H1 (cell line): ENCODE measurements around the gene UBASH3A. TPM values are rescaled to one million over a fixed set of nuclear protein-coding genes. Genes with fewer than 3 reads are reported as not detected.

Experiments used
- CTCF ChIA-PET: fragments of 300-600 bp; sonication (Branson Sonifier 250); formaldehyde crosslinking; loops from one replicate; lab custom pipeline; 2021; ENCODE audit not compliant: partially characterized antibody; lab: Charles Lee
- POLR2A ChIA-PET: fragments of 300-600 bp; sonication (Branson Sonifier 250); formaldehyde crosslinking; loops from one replicate; lab custom pipeline; 2021; ENCODE audit warnings: inconsistent platforms; ENCODE audit not compliant: partially characterized antibody; lab: Charles Lee
- DNase-seq, 2 experiments: peaks; one replicate each; pipeline versions ENCODE4 v3.0.0 to v3.0.0-alpha.2; 2010 to 2022; ENCODE audit warnings: low spot score in 2 of 2, low read depth in 1 of 2, mixed read lengths in 1 of 2
- FAIRE-seq: peaks from 2 replicates; lab custom pipeline; 2011; peaks lifted over from hg19 to GRCh38; lab: Jason Lieb, UNC
- H2AFZ ChIP-seq: 2 replicates; pipeline ENCODE4 v1.8.1; 2012; ENCODE audit warnings: low read length, inconsistent platforms
- H2AK5ac ChIP-seq: 2 replicates; pipeline ENCODE4 v1.6.1; 2013; ENCODE audit warnings: low read depth, low read length
- H2BK120ac ChIP-seq: replicated peaks from 2 replicates; pipeline ENCODE3; 2013; ENCODE audit warnings: low read depth, low read length, inconsistent platforms
- H2BK12ac ChIP-seq: 2 replicates; pipeline ENCODE4 v1.6.1; 2013; ENCODE audit warnings: low read depth, low read length
- H2BK15ac ChIP-seq: 2 replicates; pipeline ENCODE4 v1.6.1; 2013; ENCODE audit warnings: low read length
- H2BK20ac ChIP-seq: 2 replicates; pipeline ENCODE4 v1.6.1; 2013; ENCODE audit warnings: low read length
- H2BK5ac ChIP-seq: 2 replicates; pipeline ENCODE4 v1.6.1; 2013; ENCODE audit warnings: low read depth, low read length
- H3K14ac ChIP-seq: 2 replicates; pipeline ENCODE4 v1.6.1; 2013; ENCODE audit warnings: inconsistent platforms; ENCODE audit not compliant: insufficient read length
- H3K18ac ChIP-seq: 2 replicates; pipeline ENCODE4 v1.6.1; 2013; ENCODE audit warnings: low read length; ENCODE audit errors: extremely low read depth
- H3K23ac ChIP-seq: 2 replicates; pipeline ENCODE4 v1.6.1; 2013; ENCODE audit warnings: inconsistent platforms; ENCODE audit not compliant: insufficient read length
- H3K23me2 ChIP-seq: 2 replicates; pipeline ENCODE4 v1.6.1; 2013; ENCODE audit warnings: low read depth, low read length
- H3K27ac ChIP-seq: 2 replicates; pipeline ENCODE4 v1.6.1; 2011; ENCODE audit warnings: low read depth, low read length, inconsistent platforms
- H3K27me3 ChIP-seq, 4 experiments: replicated peaks in 1 of 4; 1 replicate in 1 of 4; 2 replicates in 3 of 4; pipeline versions ENCODE4 v1.6.1 to v1.8.1; 2011 to 2013; ENCODE audit warnings: low read length in 3 of 4, mild to moderate bottlenecking in 3 of 4, inconsistent platforms in 2 of 4, mixed read lengths in 2 of 4, moderate library complexity in 1 of 4; ENCODE audit not compliant: control insufficient read depth in 3 of 4, insufficient read depth in 3 of 4; ENCODE audit errors: extremely low read depth in 1 of 4
- H3K36me3 ChIP-seq, 4 experiments: 2 replicates each; pipeline versions ENCODE4 v1.6.1 to v1.8.1; 2011 to 2013; ENCODE audit warnings: mild to moderate bottlenecking in 4 of 4, low read length in 3 of 4, moderate library complexity in 2 of 4, control low read depth in 1 of 4, inconsistent platforms in 1 of 4; ENCODE audit not compliant: insufficient read depth in 4 of 4, control insufficient read depth in 2 of 4
- H3K4ac ChIP-seq: replicated peaks from 2 replicates; pipeline ENCODE3; 2013; ENCODE audit warnings: low read length, low read depth, mixed read lengths, inconsistent platforms; ENCODE audit not compliant: insufficient read length
- H3K4me1 ChIP-seq, 4 experiments: replicated peaks in 1 of 4; 1 replicate in 1 of 4; 2 replicates in 3 of 4; pipeline versions ENCODE4 v1.6.1 to v1.8.1; 2011 to 2013; ENCODE audit warnings: low read length in 3 of 4, inconsistent platforms in 2 of 4, mixed read lengths in 1 of 4; ENCODE audit not compliant: insufficient read depth in 4 of 4, control insufficient read depth in 3 of 4
- H3K4me2 ChIP-seq, 2 experiments: 2 replicates each; pipeline versions ENCODE4 v1.6.1 to v1.8.1; 2011 to 2013; ENCODE audit warnings: low read depth in 2 of 2, low read length in 2 of 2, control low read depth in 1 of 2, inconsistent platforms in 1 of 2, mild to moderate bottlenecking in 1 of 2; ENCODE audit not compliant: insufficient read depth in 1 of 2
- H3K4me3 ChIP-seq, 4 experiments: fragments of 200-600, 300-600 bp in 1 of 4; sonication (generic), shearing (Covaris generic), sonication (Bioruptor Twin) in 1 of 4; 2 replicates each; pipeline versions ENCODE4 v1.5.1 to v1.8.1; 2011 to 2016; ENCODE audit warnings: low read length in 4 of 4, low read depth in 3 of 4, control low read depth in 2 of 4, inconsistent platforms in 2 of 4, mild to moderate bottlenecking in 2 of 4, mixed read lengths in 1 of 4, moderate library complexity in 1 of 4; ENCODE audit not compliant: insufficient read depth in 2 of 4; ENCODE audit errors: extremely low read depth in 1 of 4
- H3K56ac ChIP-seq: replicated peaks from 2 replicates; pipeline ENCODE3; 2013; ENCODE audit warnings: low read depth, mild to moderate bottlenecking, mixed read lengths, low read length, inconsistent platforms; ENCODE audit not compliant: insufficient read length
- H3K79me1 ChIP-seq: 2 replicates; pipeline ENCODE4 v1.6.1; 2013; ENCODE audit warnings: low read depth, low read length, control low read depth
- H3K79me2 ChIP-seq, 2 experiments: 2 replicates each; pipeline versions ENCODE4 v1.6.1 to v1.8.1; 2012 to 2013; ENCODE audit warnings: low read length in 2 of 2, mild to moderate bottlenecking in 2 of 2, inconsistent platforms in 1 of 2; ENCODE audit not compliant: insufficient read depth in 2 of 2, control insufficient read depth in 1 of 2
- H3K9ac ChIP-seq, 4 experiments: replicated peaks in 1 of 4; 1 replicate in 1 of 4; 2 replicates in 3 of 4; pipeline versions ENCODE4 v1.6.1 to v1.8.1; 2011 to 2013; ENCODE audit warnings: low read depth in 3 of 4, low read length in 3 of 4, control low read depth in 2 of 4, mild to moderate bottlenecking in 2 of 4, moderate library complexity in 2 of 4, inconsistent platforms in 1 of 4; ENCODE audit errors: extremely low read depth in 1 of 4
- H3K9me3 ChIP-seq, 2 experiments: 2 replicates each; pipeline versions ENCODE4 v1.6.1 to v1.8.1; 2012 to 2013; ENCODE audit warnings: mild to moderate bottlenecking in 2 of 2, moderate library complexity in 2 of 2, control low read depth in 1 of 2, inconsistent platforms in 1 of 2, low read depth in 1 of 2, low read length in 1 of 2, mixed read lengths in 1 of 2; ENCODE audit not compliant: insufficient read depth in 2 of 2
- H4K20me1 ChIP-seq, 2 experiments: replicated peaks in 1 of 2; 2 replicates each; pipeline versions ENCODE3 to v1.8.1; 2011 to 2013; ENCODE audit warnings: inconsistent platforms in 2 of 2, low read length in 2 of 2, mild to moderate bottlenecking in 1 of 2; ENCODE audit not compliant: insufficient read depth in 2 of 2, control insufficient read depth in 1 of 2
- H4K5ac ChIP-seq: 2 replicates; pipeline ENCODE4 v1.6.1; 2013; ENCODE audit warnings: low read length, low read depth, mixed read lengths, inconsistent platforms; ENCODE audit not compliant: insufficient read length
- H4K8ac ChIP-seq: 2 replicates; pipeline ENCODE4 v1.8.0; 2013; ENCODE audit warnings: mild to moderate bottlenecking, moderate library complexity, low read length, inconsistent platforms; ENCODE audit not compliant: insufficient read depth; ENCODE audit errors: extremely low read depth
- H4K91ac ChIP-seq: replicated peaks from 2 replicates; pipeline ENCODE3; 2013; ENCODE audit warnings: low read length, mixed read lengths, inconsistent platforms; ENCODE audit not compliant: insufficient read length
- EP300 ChIP-seq, 2 experiments: IDR thresholded peaks; 1 replicate in 1 of 2; 2 replicates in 1 of 2; pipeline ENCODE4 v1.6.1; 2011 to 2012; ENCODE audit warnings: low read depth in 2 of 2, low read length in 2 of 2, mild to moderate bottlenecking in 2 of 2, borderline replicate concordance in 1 of 2, inconsistent platforms in 1 of 2, moderate library complexity in 1 of 2
- KDM4A ChIP-seq: IDR thresholded peaks from one replicate; pipeline ENCODE4 v1.7.1; 2012; ENCODE audit warnings: low read depth, mild to moderate bottlenecking, moderate library complexity, low read length, inconsistent platforms; ENCODE audit not compliant: severe bottlenecking
- PHF8 ChIP-seq: fragments of 200-600 bp; sonication (generic); conservative IDR thresholded peaks from 2 replicates; pipeline ENCODE4 v1.7.1; 2012; ENCODE audit warnings: low read depth, mild to moderate bottlenecking, inconsistent platforms, low read length, moderate library complexity
- RAD21 ChIP-seq, 2 experiments: IDR thresholded peaks in 1 of 2; conservative IDR thresholded peaks in 1 of 2; 2 replicates each; pipeline ENCODE4 v1.6.1; 2011; ENCODE audit warnings: low read depth in 2 of 2, low read length in 2 of 2, improper control_type of control experiment in 1 of 2, inconsistent platforms in 1 of 2, mild to moderate bottlenecking in 1 of 2, moderate library complexity in 1 of 2
- SIN3A ChIP-seq, 2 experiments: IDR thresholded peaks in 1 of 2; conservative IDR thresholded peaks in 1 of 2; 2 replicates each; pipeline ENCODE4 v1.6.1; 2011 to 2012; ENCODE audit warnings: low read length in 2 of 2, improper control_type of control experiment in 1 of 2, low read depth in 1 of 2, mild to moderate bottlenecking in 1 of 2
- TBP ChIP-seq: IDR thresholded peaks from 2 replicates; pipeline ENCODE4 v1.6.1; 2011; ENCODE audit warnings: low read depth, low read length, improper control_type of control experiment
- ZNF274 ChIP-seq: IDR thresholded peaks from 2 replicates; pipeline ENCODE4 v1.7.0; 2012; ENCODE audit warnings: low read length, borderline replicate concordance; ENCODE audit errors: extremely low read depth
- WGBS, 2 experiments: shearing (Covaris generic) in 1 of 2; methylation state at CpG; one replicate each; pipeline versions ENCODE4 v1.1.6 to v1.1.7; 2013 to 2015; ENCODE audit warnings: low lambda C conversion rate in 2 of 2, mixed read lengths in 2 of 2, inconsistent platforms in 1 of 2, low coverage in 1 of 2, missing lambda C conversion rate in 1 of 2; ENCODE audit not compliant: insufficient replicate concordance in 2 of 2, insufficient coverage in 1 of 2, insufficient read length in 1 of 2; ENCODE audit errors: extremely low coverage in 1 of 2, missing lambda C conversion rate in 1 of 2; 5-methylcytosine and 5-hydroxymethylcytosine counted together
- polyA plus RNA-seq, 7 experiments: library from polyadenylated mRNA; depleted of rRNA in 3 of 7; stranded (reverse) in 5 of 7; unstranded in 2 of 7; fragments of >200 nt in 5 of 7; fragments of 200-250 nt in 2 of 7; gene quantifications; 1 replicate in 5 of 7; 2 replicates in 1 of 7; 4 replicates in 1 of 7; pipeline versions ENCODE4 v1.2.1 to v1.2.3, GENCODE V29; 2011 to 2013; ENCODE audit warnings: missing spikeins in 2 of 7, mixed read lengths in 2 of 7
- total RNA-seq: library from RNA; stranded (reverse); fragmentation: NEBNext Ultra II Directional; extraction: Animal tissue kit (Norgen Biotek cat#: 25700); gene quantifications from 2 replicates; pipeline ENCODE4 v1.2.1, GENCODE V29; 2021

The UBASH3A gene
- total and polyA plus RNA-seq, 2 of the 8 experiments (the other 6 are each of a cell fraction or from before 2014, with no cell fraction given), result not detected

GRCh38 chr21:42466700-42467099 lies 63.0 kb downstream of the UBASH3A start:
- no peak overlapping the region for H4K91ac ChIP-seq
- no peak for FAIRE-seq
- H3K23ac ChIP-seq, result no peak overlapping the region
- no peak overlapping the region for H2AFZ ChIP-seq
- TF ChIP-seq PHF8 (no peak), TBP (no peak), EP300 (IDR thresholded peaks at IDR 0.05; ENCODE audit: borderline replicate concordance in 1 of 2, low read depth in 2 of 2, low read length in 2 of 2) (no peak), SIN3A (conservative IDR thresholded peaks at IDR 0.05 in 1 of 2, IDR thresholded peaks at IDR 0.05 in 1 of 2; ENCODE audit: low read depth in 1 of 2, low read length in 2 of 2) (no peak), ZNF274 (no peak), KDM4A (no peak), RAD21 (IDR thresholded peaks at IDR 0.05 in 1 of 2, conservative IDR thresholded peaks at IDR 0.05 in 1 of 2; ENCODE audit: low read depth in 2 of 2, low read length in 2 of 2) (no peak)
- TF ChIP-seq, all 59 proteins: peak for 0
- Histone ChIP-seq H3K36me3 (no peaks in the 10 kb centered on the region), H3K79me2 (no peaks in the 10 kb centered on the region), H3K4me3 (no peak overlapping the region), H3K18ac (no peak overlapping the region), H2BK20ac (no peak overlapping the region), H3K4me2 (no peak overlapping the region), H3K79me1 (no peaks in the 10 kb centered on the region), H3K27ac (no peak overlapping the region), H4K5ac (no peak overlapping the region), H2BK120ac (no peak overlapping the region), H3K4ac (no peak overlapping the region), H2BK15ac (no peak overlapping the region), H3K23me2 (no peaks in the 10 kb centered on the region; the same call in none of the 2 replicates), H2AK5ac (no peak overlapping the region), H2BK5ac (no peak overlapping the region), H3K9ac (no peak overlapping the region), H2BK12ac (no peak overlapping the region), H3K27me3 (no peaks in the 10 kb centered on the region; a peak in 1 of 7 replicates), H3K56ac (no peak overlapping the region), H4K8ac (no peak overlapping the region), H3K9me3 (no peaks in the 10 kb centered on the region; a peak in 1 of 4 replicates), H3K4me1 (peaks cover 1 to 11% (median 9%) of the 10 kb centered on the region in 4 experiments; a peak in 6 of 7 replicates), H3K14ac (no peak overlapping the region), H4K20me1 (no peaks in the 10 kb centered on the region)
- CTCF ChIA-PET, result interaction anchor here (0.7 to 2.0 kb wide), 17 partner anchors 10 to 305 kb away, joined by 3 to 19 read pairs (median 4); partner anchors contain the start of gene RSPH1
- whole genome bisulfite sequencing, 2 experiments, result 85% methylated on average over 10 of the region's 10 CpGs; no CpG with 5 or more reads in 1 of the 2 experiments
- DNase-seq, result no peak
- POLR2A ChIA-PET, result interaction anchor here (1.9 kb wide), 1 partner anchor 10 kb away, joined by 4 read pairs; no protein-coding TSS in a partner anchor
